ENCODE results near the gene SLC9A3.

Gene SLC9A3

DNA sequence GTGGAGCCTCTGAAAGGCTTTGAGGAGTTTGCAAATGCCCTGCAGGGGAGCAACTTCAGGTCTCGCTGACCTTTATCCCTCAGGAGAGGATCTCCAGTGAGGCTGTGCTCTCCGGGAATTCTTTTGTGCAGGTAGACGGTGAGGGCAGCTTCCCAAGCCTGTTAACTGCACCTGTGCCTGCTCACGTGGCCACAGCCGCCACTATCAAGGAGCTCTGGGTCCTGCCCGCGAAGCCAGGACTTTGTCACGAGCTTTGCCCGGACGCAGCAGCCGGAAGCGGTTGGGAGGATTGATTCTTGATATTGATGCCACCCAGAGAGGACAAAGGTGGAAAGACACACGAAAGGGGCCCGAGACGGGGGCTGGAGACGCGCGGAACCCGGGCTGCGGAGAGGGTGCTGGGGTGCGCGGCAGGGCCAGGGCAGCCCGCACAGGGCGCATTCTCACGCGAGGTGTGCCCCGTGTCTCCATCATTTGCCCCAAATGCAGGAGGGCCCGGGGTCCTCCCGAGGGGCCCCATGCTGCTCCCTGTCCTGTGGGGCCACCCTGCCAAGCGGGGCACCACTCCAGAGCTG, 18.2 kb downstream of the SLC9A3 start:
- DNase-seq (ENCODE audit: low read depth), result no peak

DNA sequence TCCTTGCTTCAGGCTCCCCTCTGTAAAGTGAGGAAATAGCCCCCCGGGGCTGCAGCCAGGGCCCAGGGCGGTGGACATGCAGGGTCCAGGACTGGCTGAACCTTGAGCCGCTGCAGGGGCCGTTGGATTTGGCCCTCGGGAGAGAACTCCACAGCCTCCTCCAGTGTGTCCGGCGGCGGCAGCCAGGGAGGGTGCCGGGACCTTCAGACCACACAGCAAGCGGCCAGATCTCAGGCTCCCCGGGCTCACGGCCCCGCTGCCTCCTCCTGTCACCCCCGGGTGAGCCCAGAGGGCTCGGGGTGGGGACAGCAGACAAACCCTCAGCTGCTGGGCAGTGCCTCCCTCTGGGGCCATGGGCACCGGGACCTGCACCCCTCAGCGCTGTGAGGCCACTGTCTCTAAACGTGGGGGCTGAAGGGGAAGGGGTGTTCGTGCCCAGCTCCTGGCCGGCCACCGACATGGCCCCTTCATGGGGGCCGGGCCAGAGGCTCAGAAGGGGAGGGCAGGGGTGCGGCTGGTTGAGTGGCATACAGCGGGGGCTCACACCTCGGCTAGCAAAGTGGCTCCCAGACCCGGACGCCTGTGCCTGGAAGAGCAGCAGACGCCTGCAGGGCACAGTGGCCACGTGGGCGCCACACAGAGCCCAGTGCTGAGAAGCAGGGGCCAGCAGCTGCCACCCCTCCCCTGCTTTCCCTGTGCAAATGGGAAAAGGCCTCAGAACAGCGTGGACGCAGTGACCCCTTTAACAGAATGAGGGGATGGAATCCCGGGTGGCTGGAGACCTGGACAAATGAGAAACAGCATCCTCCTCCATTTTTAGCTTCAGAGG, 19.7 kb downstream of the SLC9A3 start:
- DNase-seq (ENCODE audit: low read depth), result no peak

GRCh38 chr5:502325-503079, 21.7 kb downstream of the SLC9A3 start:
- no peak for DNase-seq (ENCODE audit: low read depth)

DNA sequence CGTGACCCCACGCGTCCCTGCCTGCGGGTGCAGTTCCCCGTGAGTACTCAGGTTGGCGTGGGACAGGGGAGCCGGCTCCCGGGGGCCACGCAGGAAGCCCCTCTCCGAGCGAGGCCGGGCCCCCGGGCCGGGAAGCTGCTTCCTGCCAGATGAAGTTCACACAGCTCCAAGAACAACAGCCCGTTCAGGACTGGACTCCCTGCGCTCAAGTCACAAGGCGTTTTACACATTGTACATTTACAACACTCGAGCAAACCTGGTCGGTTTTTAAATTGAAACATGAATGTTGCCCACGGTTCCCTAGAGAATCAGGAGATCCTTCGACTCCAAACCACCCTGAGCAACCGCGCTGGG, 22.4 kb downstream of the SLC9A3 start:
- DNase-seq (ENCODE audit: low read depth), result no peak

DNA sequence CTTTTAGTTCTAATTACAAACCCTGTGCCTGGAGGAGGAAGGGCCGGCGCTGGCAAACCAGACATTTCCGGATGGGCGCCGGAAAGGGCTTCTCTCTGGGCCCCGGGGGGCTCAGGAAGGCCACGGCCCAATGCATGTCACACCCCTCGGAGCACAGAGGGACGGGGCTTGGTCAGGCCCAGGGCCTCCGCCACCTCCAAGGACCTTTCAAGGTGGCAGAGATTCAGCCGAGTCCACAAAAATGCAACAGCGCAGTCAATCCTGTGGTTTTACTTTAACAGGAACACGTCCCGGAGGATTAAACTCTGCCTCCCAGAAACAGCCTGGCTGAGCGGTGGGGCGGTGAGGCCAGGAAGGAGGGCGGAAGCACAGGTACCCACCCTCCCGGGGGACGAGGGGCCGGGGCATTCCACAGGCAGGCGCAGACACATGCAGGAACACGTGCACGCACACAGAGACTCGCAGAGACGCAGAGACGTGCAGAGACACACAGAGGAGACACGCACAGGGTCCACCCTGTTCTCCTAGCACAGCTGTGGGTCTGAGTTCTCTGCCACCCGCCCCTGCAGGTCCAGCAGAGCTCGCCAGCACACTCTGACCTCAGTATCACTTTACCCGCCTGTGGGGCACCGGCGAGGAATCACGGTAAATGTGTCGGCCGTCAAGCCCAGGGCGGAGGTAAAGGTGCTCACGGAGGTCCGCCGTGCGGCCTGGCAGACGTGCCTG, 23.0 kb downstream of the SLC9A3 start:
- no peak for DNase-seq (ENCODE audit: low read depth)

GRCh38 chr5:500491-500890, 23.8 kb downstream of the SLC9A3 start:
- DNase-seq (ENCODE audit: low read depth), result no peak

DNA sequence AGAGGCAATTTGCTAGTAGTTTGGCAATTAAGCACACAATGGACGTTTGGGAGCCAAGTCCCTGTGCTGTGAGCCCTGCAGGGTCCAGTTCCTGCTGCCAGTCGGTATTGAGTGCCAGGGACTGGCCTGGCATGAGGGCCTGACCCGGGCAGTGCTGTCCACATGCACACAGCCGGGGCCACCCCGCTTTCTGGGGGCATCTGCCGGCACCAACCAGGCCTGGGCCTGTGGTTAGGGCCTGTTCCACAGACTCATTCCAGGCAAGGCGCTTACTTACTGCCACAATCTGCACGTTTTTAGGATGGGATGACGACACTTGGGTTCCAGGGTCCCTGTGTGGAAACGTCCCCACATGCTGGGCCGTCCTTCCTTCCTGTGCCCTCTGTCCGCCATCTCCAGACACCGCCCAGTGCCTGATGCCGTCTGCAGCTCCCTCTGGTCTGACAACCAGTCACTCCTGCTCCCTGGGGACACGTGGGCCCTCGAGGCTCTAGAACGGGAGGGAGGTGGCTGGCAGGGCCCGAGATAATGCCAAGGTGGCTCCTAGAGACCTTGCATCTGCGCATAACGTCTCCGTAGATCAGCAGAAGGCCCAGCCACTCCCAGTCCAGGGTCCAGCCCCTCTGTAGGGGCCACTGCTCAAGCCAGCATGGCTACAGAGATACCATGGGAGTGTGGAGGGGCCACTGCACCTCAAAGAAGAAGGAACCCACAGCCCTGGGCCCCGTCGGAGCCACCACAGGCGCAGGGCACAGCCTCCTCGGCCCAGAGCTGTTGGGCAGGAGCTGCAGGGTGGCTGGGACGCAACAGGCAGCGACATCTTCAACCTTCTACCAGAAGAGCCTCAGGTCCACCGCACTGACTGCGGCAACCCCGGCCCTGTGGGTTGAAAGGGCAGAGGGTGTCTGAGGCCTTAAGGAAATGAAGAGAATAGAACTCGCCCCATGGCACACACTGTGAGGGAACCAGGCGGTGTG, 24.7 kb downstream of the SLC9A3 start:
- DNase-seq (ENCODE audit: low read depth), result no peak

GRCh38 chr5:497871-498509, 26.3 kb downstream of the SLC9A3 start:
- no peak for DNase-seq (ENCODE audit: low read depth)

- DNase-seq (ENCODE audit: low read depth), result no peak
Observed at GRCh38 chr5:497090-497700, 27.1 kb downstream of the SLC9A3 start.

DNA sequence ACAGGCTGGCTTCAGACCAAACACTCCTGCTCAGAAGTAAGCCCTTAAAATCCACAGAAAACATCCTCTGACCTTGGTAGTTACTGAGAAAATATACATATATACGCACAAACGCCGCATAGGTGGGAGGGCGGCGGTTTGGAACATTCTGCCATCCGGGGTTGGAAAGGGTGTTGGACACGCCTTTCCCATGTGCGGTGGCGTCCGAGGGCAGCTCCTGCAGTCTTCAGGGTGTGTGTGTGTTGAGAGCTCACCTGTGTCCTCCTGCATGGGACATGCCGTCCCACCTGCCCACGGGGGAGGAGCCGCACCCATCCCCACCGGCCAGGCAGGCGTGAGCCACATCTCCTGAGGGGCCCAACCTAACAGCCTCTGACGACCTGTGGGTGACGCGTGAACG, 28.2 kb downstream of the SLC9A3 start:
- DNase-seq (ENCODE audit: low read depth), result no peak

- DNase-seq (ENCODE audit: low read depth), result no peak
Observed at GRCh38 chr5:494667-495255, 29.5 kb downstream of the SLC9A3 start.

GRCh38 chr5:493758-494157, 30.5 kb downstream of the SLC9A3 start:
- DNase-seq (ENCODE audit: low read depth), result no peak

DNA sequence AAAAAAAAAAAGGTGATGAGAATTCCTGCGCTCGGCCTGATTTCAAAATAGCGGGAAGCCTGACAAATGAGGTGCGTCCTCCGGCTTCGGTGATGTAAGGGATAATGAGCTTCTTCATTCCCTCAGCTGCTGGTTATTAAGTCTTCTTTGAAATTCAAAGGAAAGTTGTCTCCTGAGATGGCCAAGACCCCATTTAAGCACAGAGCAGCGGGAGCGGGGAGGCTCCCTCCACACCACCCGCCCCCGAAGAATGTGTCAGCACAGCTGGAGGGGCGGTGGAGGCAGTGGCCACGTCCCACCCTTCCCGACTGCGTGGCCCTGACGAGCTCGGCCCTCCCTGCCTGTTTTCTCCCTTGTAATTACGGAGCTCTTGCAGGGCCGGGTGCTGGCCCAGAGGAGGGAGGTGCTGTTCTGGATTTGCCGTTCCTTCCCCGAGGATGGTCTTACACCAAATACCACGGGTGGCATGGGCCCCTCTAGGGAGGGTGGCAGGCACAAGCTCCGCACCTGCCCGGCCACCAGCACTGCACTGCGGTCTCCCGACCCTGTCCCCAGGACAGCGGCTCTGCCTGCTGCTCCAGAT, 31.0 kb downstream of the SLC9A3 start:
- DNase-seq (ENCODE audit: low read depth), result no peak

DNA sequence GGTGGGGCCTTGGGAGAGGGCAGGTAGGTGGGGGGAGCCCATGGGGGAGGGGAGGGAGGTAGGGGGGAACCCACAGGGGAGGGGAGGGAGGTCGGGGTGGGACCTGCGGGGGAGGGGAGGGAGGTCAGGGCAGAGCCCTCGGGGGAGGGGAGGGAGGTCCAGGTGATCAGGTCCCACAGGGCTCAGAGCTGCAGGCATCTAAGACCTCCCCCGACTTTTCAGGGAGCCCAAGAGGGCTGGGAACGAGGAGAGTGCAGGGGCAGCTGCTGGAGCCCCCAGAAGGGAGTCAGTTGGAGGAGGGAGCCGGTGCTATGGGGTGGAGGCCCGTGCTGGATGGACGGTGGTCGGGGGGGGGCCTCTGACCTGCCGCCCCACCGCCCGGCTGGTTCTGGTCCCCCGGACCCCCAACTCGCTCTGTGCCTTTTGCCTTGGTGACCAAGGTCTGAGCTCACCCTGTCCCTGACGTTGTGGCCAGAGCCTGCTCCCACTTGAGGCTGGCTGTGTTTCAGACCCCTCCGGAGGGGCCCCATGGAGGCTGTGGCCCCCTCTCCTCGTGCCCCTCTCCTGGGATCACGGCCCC, 31.8 kb downstream of the SLC9A3 start:
- DNase-seq (ENCODE audit: low read depth), result no peak

DNA sequence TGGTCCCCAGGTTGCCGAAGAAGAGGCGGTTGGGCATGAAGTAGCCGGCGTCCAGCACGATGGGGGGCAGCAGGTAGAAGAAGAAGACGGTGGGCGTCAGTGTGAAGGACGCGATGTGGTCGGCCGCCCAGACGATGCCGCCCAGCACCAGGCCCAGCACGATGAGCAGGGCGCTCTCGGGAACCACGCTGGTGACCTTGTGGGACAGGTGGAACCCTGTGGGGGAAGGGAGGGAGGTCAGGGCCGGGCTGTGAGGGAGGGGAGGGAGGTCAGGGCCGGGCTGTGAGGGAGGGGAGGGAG, 32.4 kb downstream of the SLC9A3 start:
- DNase-seq (ENCODE audit: low read depth), result no peak

GRCh38 chr5:491119-491855, 33.0 kb downstream of the SLC9A3 start:
- DNase-seq (ENCODE audit: low read depth), result no peak

- DNase-seq (ENCODE audit: low read depth), result no peak
Observed at GRCh38 chr5:490116-491106, 33.8 kb downstream of the SLC9A3 start.
